Measurements from ENCODE around the gene BMPR1A.

Gene BMPR1A

DNA sequence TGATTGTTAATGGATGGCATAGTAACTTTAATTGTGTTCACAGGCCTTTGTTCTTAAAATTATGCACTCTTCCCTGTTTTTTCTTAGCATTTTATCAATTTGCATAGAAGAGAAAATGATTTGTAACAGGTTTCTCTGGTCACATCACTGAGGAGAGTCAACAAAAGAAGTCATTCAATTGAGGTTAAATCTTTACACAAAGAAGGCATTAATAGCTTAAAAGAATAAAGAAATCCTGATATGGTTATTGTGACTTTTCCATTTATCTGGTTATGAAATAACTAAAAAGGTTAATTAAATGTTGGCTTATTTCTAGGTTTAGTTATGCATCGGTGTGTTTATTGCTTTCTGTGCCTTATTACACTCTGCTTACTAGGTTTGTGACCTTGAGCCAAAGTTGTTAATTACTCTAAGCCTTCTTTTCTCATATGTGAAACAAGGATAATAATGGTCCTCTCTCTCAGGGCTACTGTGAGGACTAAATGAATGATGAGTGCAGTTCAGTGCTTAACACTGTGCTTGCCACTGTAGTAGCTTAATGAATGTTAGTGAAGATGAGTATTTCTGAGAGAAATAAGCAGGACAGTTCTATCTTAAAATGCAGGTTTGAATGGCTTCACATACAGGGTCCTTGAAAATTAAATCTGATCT lies 12.1 kb downstream of the BMPR1A start:
- Histone ChIP-seq H3K9ac (no peak overlapping the region), H3K27ac (no peak overlapping the region), H3K4me3 (no peak overlapping the region), H3K4me2 (no peak overlapping the region), H3K27me3 (0 out of 22 replicates have a peak, but pooled peaks cover 0 to 4% (median 0%) of the 10 kb centered on the region in 11 experiments), H3K9me3 (replicated peaks in 1 of 11) (no peaks in the 10 kb centered on the region), H4K20me1 (0 out of 22 replicates have a peak, but pooled peaks cover 0 to 5% (median 0%) of the 10 kb centered on the region in 11 experiments), H3K4me1 (no peaks in the 10 kb centered on the region), H3K36me3 (no peaks in the 10 kb centered on the region)
- TF ChIP-seq Cebpa-rat (IDR thresholded peaks at IDR 0.05): no peak

DNA sequence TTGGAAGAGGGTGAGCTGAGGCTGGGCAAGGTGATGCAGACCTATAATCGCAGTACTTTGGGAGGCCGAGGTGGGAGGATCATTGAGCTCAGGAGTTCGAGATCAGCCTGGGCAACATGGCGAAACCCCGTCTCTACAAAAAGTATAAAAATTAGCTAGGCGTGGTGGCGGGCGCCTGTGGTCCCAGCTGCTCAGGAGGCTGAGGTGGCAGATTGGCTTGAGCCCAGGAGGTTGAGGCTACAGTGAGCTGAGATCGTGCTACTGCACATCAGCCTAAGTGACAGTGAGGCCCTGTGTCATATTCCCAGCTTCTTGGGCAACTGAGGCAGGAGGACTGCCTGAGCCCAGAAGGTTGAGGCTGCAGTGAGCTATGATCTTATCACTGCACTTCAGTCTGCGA lies 13.6 kb downstream of the BMPR1A start:
- Histone ChIP-seq H3K27me3 (0 out of 22 replicates have a peak, but pooled peaks cover 0 to 4% (median 0%) of the 10 kb centered on the region in 11 experiments), H3K4me2 (no peak overlapping the region), H3K4me1 (no peaks in the 10 kb centered on the region), H3K9ac (no peak overlapping the region), H3K27ac (no peak overlapping the region), H4K20me1 (0 out of 22 replicates have a peak, but pooled peaks cover 0 to 5% (median 0%) of the 10 kb centered on the region in 11 experiments), H3K4me3 (no peak overlapping the region), H3K9me3 (replicated peaks in 1 of 11) (no peaks in the 10 kb centered on the region), H3K36me3 (no peaks in the 10 kb centered on the region)
- no peak for TF ChIP-seq Cebpa-rat (IDR thresholded peaks at IDR 0.05)

DNA sequence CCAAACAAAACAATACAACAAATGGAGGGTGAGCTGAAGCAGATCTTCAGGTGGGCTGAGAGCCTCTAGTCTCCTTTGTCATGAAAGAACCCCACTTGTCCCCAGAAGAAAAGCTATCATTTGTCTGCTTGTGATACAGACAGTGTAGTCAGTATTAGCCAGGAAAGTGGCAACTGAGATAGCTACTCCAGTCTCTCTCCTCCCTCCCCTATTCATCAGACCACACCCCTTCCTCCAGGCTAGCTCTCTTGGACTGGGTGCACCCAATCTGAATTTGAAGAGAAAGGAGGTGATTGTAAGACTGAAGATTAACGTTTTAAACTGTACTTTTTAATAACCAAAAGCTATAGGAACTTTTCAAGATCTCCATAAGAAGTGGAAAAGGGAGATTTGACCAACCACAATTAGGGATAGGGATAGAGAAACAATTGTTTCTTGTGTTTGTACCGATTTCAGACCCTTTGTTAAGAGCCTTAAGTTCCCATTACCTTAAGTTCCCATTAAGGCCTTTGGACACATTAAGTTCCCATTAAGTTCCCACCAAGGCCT lies 14.1 kb downstream of the BMPR1A start:
- H3K27ac ChIP-seq: no peak overlapping the region
- H3K9me3 ChIP-seq (replicated peaks in 1 of 11): no peaks in the 10 kb centered on the region
- no peak overlapping the region for H3K9ac ChIP-seq
- H3K4me2 ChIP-seq: no peak overlapping the region
- no peak overlapping the region for H3K4me3 ChIP-seq
- 0 out of 22 replicates have a peak, but pooled peaks cover 0 to 4% (median 0%) of the 10 kb centered on the region in 11 experiments for H3K27me3 ChIP-seq
- H3K4me1 ChIP-seq: no peaks in the 10 kb centered on the region
- 0 out of 22 replicates have a peak, but pooled peaks cover 0 to 5% (median 0%) of the 10 kb centered on the region in 11 experiments for H4K20me1 ChIP-seq
- H3K36me3 ChIP-seq: no peaks in the 10 kb centered on the region
- TF ChIP-seq Cebpa-rat (IDR thresholded peaks at IDR 0.05): no peak

- H3K27ac ChIP-seq: no peak overlapping the region
- no peaks in the 10 kb centered on the region for H3K36me3 ChIP-seq
- no peaks in the 10 kb centered on the region for H3K4me1 ChIP-seq
- H3K27me3 ChIP-seq: 0 out of 22 replicates have a peak, but pooled peaks cover 0 to 4% (median 0%) of the 10 kb centered on the region in 11 experiments
- H3K4me2 ChIP-seq: no peak overlapping the region
- no peak for TF ChIP-seq Cebpa-rat (IDR thresholded peaks at IDR 0.05)
- no peaks in the 10 kb centered on the region for H3K9me3 ChIP-seq (replicated peaks in 1 of 11)
- H4K20me1 ChIP-seq: 0 out of 22 replicates have a peak, but pooled peaks cover 0 to 5% (median 0%) of the 10 kb centered on the region in 11 experiments
- H3K4me3 ChIP-seq: no peak overlapping the region
- H3K9ac ChIP-seq: no peak overlapping the region
Observed at GRCh38 chr10:86773498-86773897, 17.1 kb downstream of the BMPR1A start.

GRCh38 chr10:86775056-86775869 lies 18.8 kb downstream of the BMPR1A start:
- no peaks in the 10 kb centered on the region for H3K36me3 ChIP-seq
- no peak for TF ChIP-seq Cebpa-rat (IDR thresholded peaks at IDR 0.05)
- H3K4me3 ChIP-seq: no peak overlapping the region
- no peaks in the 10 kb centered on the region for H3K9me3 ChIP-seq (replicated peaks in 1 of 11)
- H3K27ac ChIP-seq: no peak overlapping the region
- H3K9ac ChIP-seq: no peak overlapping the region
- H4K20me1 ChIP-seq: 0 out of 22 replicates have a peak, but pooled peaks cover 0 to under 1% (median 0%) of the 10 kb centered on the region in 11 experiments
- H3K4me2 ChIP-seq: no peak overlapping the region
- no peaks in the 10 kb centered on the region for H3K27me3 ChIP-seq
- H3K4me1 ChIP-seq: peaks cover 0 to 7% (median 0%) of the 10 kb centered on the region in 10 experiments; a peak in 1 of 20 replicates

DNA sequence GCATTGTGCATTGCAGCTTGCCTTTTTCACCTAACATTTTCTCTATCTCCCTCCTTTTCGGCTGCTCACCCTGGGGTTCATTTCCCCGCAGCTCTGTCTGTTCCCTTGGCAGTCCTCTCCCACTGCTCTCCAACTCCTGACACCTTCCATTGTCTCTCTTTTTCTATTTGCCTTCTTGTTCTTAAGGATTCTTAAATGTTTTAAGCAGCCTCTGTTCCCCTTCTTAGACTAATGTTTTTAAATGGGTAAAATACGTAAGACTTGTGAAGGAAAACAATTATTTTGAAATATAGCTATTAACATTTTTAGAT lies 19.4 kb downstream of the BMPR1A start:
- no peak for TF ChIP-seq Cebpa-rat (IDR thresholded peaks at IDR 0.05)
- Histone ChIP-seq H3K27ac (no peak overlapping the region), H3K36me3 (no peaks in the 10 kb centered on the region), H3K9me3 (replicated peaks in 1 of 11) (peaks cover 0 to 2% (median 0%) of the 10 kb centered on the region in 11 experiments; a peak in 1 of 22 replicates), H3K4me3 (no peak overlapping the region), H3K27me3 (no peaks in the 10 kb centered on the region), H4K20me1 (no peaks in the 10 kb centered on the region), H3K9ac (no peak overlapping the region), H3K4me1 (peaks cover 0 to 7% (median 0%) of the 10 kb centered on the region in 10 experiments; a peak in 1 of 20 replicates), H3K4me2 (no peak overlapping the region)

- Histone ChIP-seq H3K4me3 (no peak overlapping the region), H3K9ac (no peak overlapping the region), H3K36me3 (no peaks in the 10 kb centered on the region), H3K27me3 (no peaks in the 10 kb centered on the region), H3K4me1 (peaks cover 0 to 12% (median 0%) of the 10 kb centered on the region in 10 experiments; a peak in 4 of 20 replicates), H3K27ac (no peak overlapping the region), H3K9me3 (replicated peaks in 1 of 11) (peaks cover 0 to 13% (median 3%) of the 10 kb centered on the region in 11 experiments; a peak in 4 of 22 replicates), H4K20me1 (no peaks in the 10 kb centered on the region), H3K4me2 (peak overlapping the region in 1 of 11 experiments; percentile 6; a peak in 2 of 22 replicates)
- no peak for TF ChIP-seq Cebpa-rat (IDR thresholded peaks at IDR 0.05)
Observed at GRCh38 chr10:86779220-86780017, 23.0 kb downstream of the BMPR1A start.

DNA sequence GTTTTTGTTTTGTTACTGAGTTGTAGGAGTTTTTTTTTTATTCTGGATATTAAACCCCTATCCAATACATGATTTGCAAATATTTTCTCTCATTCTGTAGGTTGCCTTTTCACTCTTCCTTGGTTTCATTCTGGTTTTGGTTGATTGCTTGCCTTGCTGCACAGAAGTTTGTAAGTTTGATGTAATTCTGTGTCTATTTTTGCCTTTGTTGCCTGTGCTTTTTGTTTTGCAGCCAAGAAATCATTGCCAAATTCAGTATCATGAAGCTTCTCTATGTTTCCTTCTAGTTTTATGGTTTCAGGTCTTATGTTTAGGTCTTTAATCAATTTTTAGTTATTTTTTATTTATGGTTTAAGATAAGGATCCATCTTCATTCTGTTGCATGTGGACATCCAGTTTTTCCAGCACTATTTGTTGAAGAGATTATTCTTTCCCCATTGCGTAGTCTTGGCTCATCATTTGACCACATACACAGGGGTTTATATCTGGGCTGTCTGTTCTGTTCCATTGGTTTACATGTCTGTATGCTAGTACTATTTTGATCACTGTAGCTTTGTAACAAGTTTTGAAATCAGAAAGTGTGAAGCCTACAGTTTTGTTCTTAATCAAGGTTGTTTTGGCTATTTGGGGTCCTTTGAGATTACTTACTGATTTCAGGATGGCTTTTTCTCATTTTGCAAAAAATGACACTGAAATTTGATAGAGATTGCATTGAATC lies 26.4 kb downstream of the BMPR1A start:
- no peak for TF ChIP-seq Cebpa-rat (IDR thresholded peaks at IDR 0.05)
- H3K36me3 ChIP-seq: no peaks in the 10 kb centered on the region
- no peak overlapping the region for H3K9ac ChIP-seq
- peak overlapping the region in 3 of 11 experiments; percentile 1 to 12 (median 3); a peak in 4 of 22 replicates for H3K4me2 ChIP-seq
- H3K9me3 ChIP-seq (replicated peaks in 1 of 11): peaks cover 5 to 21% (median 9%) of the 10 kb centered on the region in 11 experiments; a peak in 20 of 22 replicates
- no peak overlapping the region for H3K4me3 ChIP-seq
- peaks cover 0 to 12% (median 0%) of the 10 kb centered on the region in 10 experiments; a peak in 4 of 20 replicates for H3K4me1 ChIP-seq
- no peaks in the 10 kb centered on the region for H3K27me3 ChIP-seq
- H4K20me1 ChIP-seq: no peaks in the 10 kb centered on the region
- H3K27ac ChIP-seq: peak overlapping the region in 2 of 11 experiments; percentile 42 to 50; a peak in 2 of 22 replicates
